GM23338 (cell line): ENCODE data around the gene HRH2. TPM values are rescaled to one million over a fixed set of nuclear protein-coding genes. Genes with fewer than 3 reads are reported as not detected.

Experiments
- ATAC-seq: fragments of 200-7000 bp; cut with Tn5 transposase; 3 replicates; pipeline ENCODE4 v1.9.1; 2020
- DNase-seq: peaks from one replicate; pipeline ENCODE4 v3.0.0-alpha.2; 2015; ENCODE audit warnings: low spot score
- H2AFZ ChIP-seq: fragments of 200-600 bp; sonication (generic); 2 replicates; pipeline ENCODE4 v1.8.0; 2016; ENCODE audit warnings: antibody characterized with exemption, mild to moderate bottlenecking, moderate library complexity
- H3F3A ChIP-seq: fragments of 200-600 bp; sonication (generic); replicated peaks from 2 replicates; pipeline ENCODE4 v1.8.0; 2017; ENCODE audit warnings: antibody characterized with exemption, mixed run types, low read depth
- H3K27ac ChIP-seq: fragments of 200-600 bp; sonication (generic); 2 replicates; pipeline ENCODE4 v1.6.1; 2016; ENCODE audit warnings: low read depth
- H3K27me3 ChIP-seq: fragments of 200-600 bp; sonication (generic); 2 replicates; pipeline ENCODE4 v1.8.0; 2016; ENCODE audit warnings: mild to moderate bottlenecking, mixed run types, moderate library complexity; ENCODE audit not compliant: insufficient read depth
- H3K36me3 ChIP-seq: fragments of 200-600 bp; sonication (generic); 2 replicates; pipeline ENCODE4 v1.8.0; 2016; ENCODE audit warnings: mild to moderate bottlenecking; ENCODE audit not compliant: insufficient read depth
- H3K4me1 ChIP-seq: fragments of 200-600 bp; sonication (generic); 2 replicates; pipeline ENCODE4 v1.8.0; 2016; ENCODE audit warnings: mild to moderate bottlenecking, moderate library complexity; ENCODE audit not compliant: insufficient read depth
- H3K4me2 ChIP-seq: fragments of 200-600 bp; sonication (generic); 2 replicates; pipeline ENCODE4 v1.7.1; 2017; ENCODE audit warnings: mixed run types
- H3K4me3 ChIP-seq: fragments of 200-600 bp; sonication (generic); 2 replicates; pipeline ENCODE4 v1.6.1; 2016; ENCODE audit warnings: mixed run types
- H3K79me2 ChIP-seq: fragments of 200-600 bp; sonication (generic); replicated peaks from 2 replicates; pipeline ENCODE4 v1.8.0; 2017; ENCODE audit warnings: mild to moderate bottlenecking; ENCODE audit not compliant: insufficient read depth
- H3K9me2 ChIP-seq: fragments of 200-600 bp; sonication (generic); 2 replicates; pipeline ENCODE4 v1.8.0; 2017; ENCODE audit not compliant: insufficient read depth
- H4K20me1 ChIP-seq: fragments of 200-600 bp; sonication (generic); replicated peaks from 2 replicates; pipeline ENCODE4 v1.8.0; 2017; ENCODE audit warnings: mild to moderate bottlenecking; ENCODE audit not compliant: insufficient read depth
- H3K27ac Mint-ChIP-seq: 2 replicates; pipeline ENCODE4 v1.8.0; 2020; ENCODE audit warnings: inconsistent platforms, mild to moderate bottlenecking, moderate library complexity, mixed read lengths
- H3K27me3 Mint-ChIP-seq: 3 replicates; pipeline ENCODE4 v1.8.0; 2022; ENCODE audit warnings: low read depth, mild to moderate bottlenecking, moderate library complexity, mixed read lengths, inconsistent platforms; ENCODE audit not compliant: insufficient read depth, poor library complexity
- H3K36me3 Mint-ChIP-seq: 3 replicates; pipeline ENCODE4 v1.8.0; 2021; ENCODE audit warnings: low read depth, mild to moderate bottlenecking, inconsistent platforms, moderate library complexity, mixed read lengths
- H3K4me1 Mint-ChIP-seq: 3 replicates; pipeline ENCODE4 v1.8.0; 2020; ENCODE audit warnings: mild to moderate bottlenecking, inconsistent platforms, mixed read lengths
- H3K4me3 Mint-ChIP-seq: 3 replicates; pipeline ENCODE4 v1.8.0; 2021; ENCODE audit warnings: moderate library complexity, mild to moderate bottlenecking, inconsistent platforms, mixed read lengths
- H3K9me3 Mint-ChIP-seq: 3 replicates; pipeline ENCODE4 v1.8.0; 2020; ENCODE audit warnings: moderate library complexity, mild to moderate bottlenecking, inconsistent platforms, mixed read lengths
- JUNB ChIP-seq: IDR thresholded peaks from one replicate; pipeline ENCODE4 v1.6.1; 2016; ENCODE audit warnings: antibody characterized with exemption; ENCODE audit not compliant: unreplicated experiment
- ZNF114 ChIP-seq: fragments of 250-450 bp; sonication (Bioruptor Pico); IDR thresholded peaks from 2 replicates; pipeline ENCODE4 v1.5.0; 2020; ENCODE audit warnings: mild to moderate bottlenecking, moderate library complexity
- ZNF331 ChIP-seq: fragments of 250-450 bp; sonication (Bioruptor Pico); IDR thresholded peaks from 2 replicates; pipeline ENCODE4 v1.5.0; 2020; ENCODE audit warnings: low read depth, mild to moderate bottlenecking, moderate library complexity
- polyA plus RNA-seq: library from polyadenylated mRNA; unstranded; fragments of >200 nt; fragmentation: Nextera tagmentation; extraction: Ambion mirVana; gene quantifications from 2 replicates; pipeline ENCODE4 v1.2.1, GENCODE V29; 2016
- total RNA-seq: library from RNA; depleted of rRNA; stranded (reverse); fragments of >200 nt; shearing (Covaris generic); gene quantifications from 2 replicates; pipeline ENCODE4 v1.2.3, GENCODE V29; 2014
- TF ChIP-seq, protein P1 (sequence below): IDR thresholded peaks from one replicate; pipeline ENCODE4 v1.6.1; 2018; ENCODE audit warnings: antibody characterized with exemption; ENCODE audit not compliant: unreplicated experiment
- TF ChIP-seq, protein P2 (sequence below), 2 experiments: fragments of 200-600 bp in 1 of 2; sonication (generic) in 1 of 2; conservative IDR thresholded peaks; 2 replicates each; pipeline versions ENCODE4 v1.5.1 to v1.6.1; 2016 to 2017; ENCODE audit warnings: antibody characterized with exemption in 2 of 2, low read depth in 2 of 2, mild to moderate bottlenecking in 2 of 2, moderate library complexity in 1 of 2
- TF ChIP-seq, protein P3 (sequence below): IDR thresholded peaks from 2 replicates; pipeline ENCODE4 v1.6.1; 2016; ENCODE audit warnings: antibody characterized with exemption
- TF ChIP-seq, protein P4 (sequence below): fragments of 250-450 bp; sonication (Bioruptor Pico); IDR thresholded peaks from 2 replicates; pipeline ENCODE4 v1.5.0; 2020; ENCODE audit warnings: mild to moderate bottlenecking, moderate library complexity

Gene HRH2
- total and polyA plus RNA-seq, 2 experiments from 2014 or later = 6.8 to 7.0 TPM

DNA sequence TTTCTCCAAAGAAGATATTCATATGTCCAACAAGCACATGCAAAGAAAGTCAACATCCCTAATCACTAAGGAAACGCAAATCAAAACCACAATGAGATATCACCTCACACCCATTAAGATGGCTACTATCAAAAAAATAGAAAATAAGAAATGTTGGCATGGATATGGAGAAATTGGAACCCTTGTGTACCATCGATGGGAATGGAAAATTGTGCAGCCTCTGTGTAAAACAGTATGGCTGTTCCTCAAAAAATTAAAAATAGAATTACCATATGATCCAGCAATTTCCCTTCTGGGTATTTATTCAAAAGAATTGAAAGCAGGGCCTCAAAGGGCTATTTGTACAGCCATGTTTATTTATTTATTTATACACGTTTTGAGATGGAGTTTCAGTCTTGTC lies 43.0 kb upstream of the HRH2 start (continued):
- TF ChIP-seq, protein P1, sequence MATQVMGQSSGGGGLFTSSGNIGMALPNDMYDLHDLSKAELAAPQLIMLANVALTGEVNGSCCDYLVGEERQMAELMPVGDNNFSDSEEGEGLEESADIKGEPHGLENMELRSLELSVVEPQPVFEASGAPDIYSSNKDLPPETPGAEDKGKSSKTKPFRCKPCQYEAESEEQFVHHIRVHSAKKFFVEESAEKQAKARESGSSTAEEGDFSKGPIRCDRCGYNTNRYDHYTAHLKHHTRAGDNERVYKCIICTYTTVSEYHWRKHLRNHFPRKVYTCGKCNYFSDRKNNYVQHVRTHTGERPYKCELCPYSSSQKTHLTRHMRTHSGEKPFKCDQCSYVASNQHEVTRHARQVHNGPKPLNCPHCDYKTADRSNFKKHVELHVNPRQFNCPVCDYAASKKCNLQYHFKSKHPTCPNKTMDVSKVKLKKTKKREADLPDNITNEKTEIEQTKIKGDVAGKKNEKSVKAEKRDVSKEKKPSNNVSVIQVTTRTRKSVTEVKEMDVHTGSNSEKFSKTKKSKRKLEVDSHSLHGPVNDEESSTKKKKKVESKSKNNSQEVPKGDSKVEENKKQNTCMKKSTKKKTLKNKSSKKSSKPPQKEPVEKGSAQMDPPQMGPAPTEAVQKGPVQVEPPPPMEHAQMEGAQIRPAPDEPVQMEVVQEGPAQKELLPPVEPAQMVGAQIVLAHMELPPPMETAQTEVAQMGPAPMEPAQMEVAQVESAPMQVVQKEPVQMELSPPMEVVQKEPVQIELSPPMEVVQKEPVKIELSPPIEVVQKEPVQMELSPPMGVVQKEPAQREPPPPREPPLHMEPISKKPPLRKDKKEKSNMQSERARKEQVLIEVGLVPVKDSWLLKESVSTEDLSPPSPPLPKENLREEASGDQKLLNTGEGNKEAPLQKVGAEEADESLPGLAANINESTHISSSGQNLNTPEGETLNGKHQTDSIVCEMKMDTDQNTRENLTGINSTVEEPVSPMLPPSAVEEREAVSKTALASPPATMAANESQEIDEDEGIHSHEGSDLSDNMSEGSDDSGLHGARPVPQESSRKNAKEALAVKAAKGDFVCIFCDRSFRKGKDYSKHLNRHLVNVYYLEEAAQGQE = no peak
- TF ChIP-seq, protein P2, sequence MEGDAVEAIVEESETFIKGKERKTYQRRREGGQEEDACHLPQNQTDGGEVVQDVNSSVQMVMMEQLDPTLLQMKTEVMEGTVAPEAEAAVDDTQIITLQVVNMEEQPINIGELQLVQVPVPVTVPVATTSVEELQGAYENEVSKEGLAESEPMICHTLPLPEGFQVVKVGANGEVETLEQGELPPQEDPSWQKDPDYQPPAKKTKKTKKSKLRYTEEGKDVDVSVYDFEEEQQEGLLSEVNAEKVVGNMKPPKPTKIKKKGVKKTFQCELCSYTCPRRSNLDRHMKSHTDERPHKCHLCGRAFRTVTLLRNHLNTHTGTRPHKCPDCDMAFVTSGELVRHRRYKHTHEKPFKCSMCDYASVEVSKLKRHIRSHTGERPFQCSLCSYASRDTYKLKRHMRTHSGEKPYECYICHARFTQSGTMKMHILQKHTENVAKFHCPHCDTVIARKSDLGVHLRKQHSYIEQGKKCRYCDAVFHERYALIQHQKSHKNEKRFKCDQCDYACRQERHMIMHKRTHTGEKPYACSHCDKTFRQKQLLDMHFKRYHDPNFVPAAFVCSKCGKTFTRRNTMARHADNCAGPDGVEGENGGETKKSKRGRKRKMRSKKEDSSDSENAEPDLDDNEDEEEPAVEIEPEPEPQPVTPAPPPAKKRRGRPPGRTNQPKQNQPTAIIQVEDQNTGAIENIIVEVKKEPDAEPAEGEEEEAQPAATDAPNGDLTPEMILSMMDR (conservative IDR thresholded peaks at IDR 0.05; ENCODE audit: low read depth in 2 of 2) = no peak
- TF ChIP-seq ZNF331 (CRISPR knock-in tag) = no peak
- TF ChIP-seq, protein P3, sequence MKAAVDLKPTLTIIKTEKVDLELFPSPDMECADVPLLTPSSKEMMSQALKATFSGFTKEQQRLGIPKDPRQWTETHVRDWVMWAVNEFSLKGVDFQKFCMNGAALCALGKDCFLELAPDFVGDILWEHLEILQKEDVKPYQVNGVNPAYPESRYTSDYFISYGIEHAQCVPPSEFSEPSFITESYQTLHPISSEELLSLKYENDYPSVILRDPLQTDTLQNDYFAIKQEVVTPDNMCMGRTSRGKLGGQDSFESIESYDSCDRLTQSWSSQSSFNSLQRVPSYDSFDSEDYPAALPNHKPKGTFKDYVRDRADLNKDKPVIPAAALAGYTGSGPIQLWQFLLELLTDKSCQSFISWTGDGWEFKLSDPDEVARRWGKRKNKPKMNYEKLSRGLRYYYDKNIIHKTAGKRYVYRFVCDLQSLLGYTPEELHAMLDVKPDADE = no peak

DNA sequence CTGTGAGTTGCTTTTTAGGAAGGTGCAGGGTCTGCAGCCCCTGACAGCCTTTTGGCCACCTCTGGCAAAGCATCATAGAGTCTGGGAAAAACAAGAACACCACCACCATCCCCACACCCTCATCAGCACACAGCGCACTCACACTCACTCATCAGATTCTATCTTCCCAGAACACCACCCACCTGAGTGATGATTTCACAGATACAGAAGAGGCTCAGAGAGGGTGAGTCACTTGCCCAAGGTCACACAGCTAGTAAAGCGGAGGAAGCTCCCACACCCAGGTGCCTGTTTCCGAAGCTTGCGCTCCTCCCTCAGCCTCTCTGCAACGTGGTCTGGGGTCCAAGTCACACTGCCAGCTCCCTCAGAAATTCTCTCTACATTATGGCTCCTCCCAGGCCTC lies 41.8 kb upstream of the HRH2 start:
- no peak overlapping the region for H3K4me3 ChIP-seq
- no peak overlapping the region for H2AFZ ChIP-seq
- peaks cover 8% of the 10 kb centered on the region; the same call in 1 of the 2 replicates for H3K4me1 ChIP-seq
- H3K27ac ChIP-seq = no peak overlapping the region
- H3K36me3 Mint-ChIP-seq = peaks cover 1% of the 10 kb centered on the region; the same call in 2 of the 3 replicates
- H3K9me2 ChIP-seq = peaks cover 15% of the 10 kb centered on the region
- ATAC-seq = no peak
- H3K4me3 Mint-ChIP-seq = no peak overlapping the region
- H3K27me3 Mint-ChIP-seq = peaks cover 8% of the 10 kb centered on the region
- H3K27me3 ChIP-seq = no peaks in the 10 kb centered on the region
- no peaks in the 10 kb centered on the region for H3K79me2 ChIP-seq
- no peaks in the 10 kb centered on the region for H4K20me1 ChIP-seq
- H3K36me3 ChIP-seq = no peaks in the 10 kb centered on the region
- peaks cover 11% of the 10 kb centered on the region for H3K4me1 Mint-ChIP-seq
- H3K27ac Mint-ChIP-seq = no peak overlapping the region
- H3K4me2 ChIP-seq = no peak overlapping the region
- H3F3A ChIP-seq = 0 out of 2 replicates have a peak, but pooled peaks cover 5% of the 10 kb centered on the region
- DNase-seq = no peak
- peaks cover 1% of the 10 kb centered on the region; the same call in 2 of the 3 replicates for H3K9me3 Mint-ChIP-seq
- TF ChIP-seq, protein P3 = no peak
- TF ChIP-seq JUNB (no peak), ZNF331 (CRISPR knock-in tag) (no peak), ZNF114 (CRISPR knock-in tag) (no peak)
- TF ChIP-seq, protein P4, sequence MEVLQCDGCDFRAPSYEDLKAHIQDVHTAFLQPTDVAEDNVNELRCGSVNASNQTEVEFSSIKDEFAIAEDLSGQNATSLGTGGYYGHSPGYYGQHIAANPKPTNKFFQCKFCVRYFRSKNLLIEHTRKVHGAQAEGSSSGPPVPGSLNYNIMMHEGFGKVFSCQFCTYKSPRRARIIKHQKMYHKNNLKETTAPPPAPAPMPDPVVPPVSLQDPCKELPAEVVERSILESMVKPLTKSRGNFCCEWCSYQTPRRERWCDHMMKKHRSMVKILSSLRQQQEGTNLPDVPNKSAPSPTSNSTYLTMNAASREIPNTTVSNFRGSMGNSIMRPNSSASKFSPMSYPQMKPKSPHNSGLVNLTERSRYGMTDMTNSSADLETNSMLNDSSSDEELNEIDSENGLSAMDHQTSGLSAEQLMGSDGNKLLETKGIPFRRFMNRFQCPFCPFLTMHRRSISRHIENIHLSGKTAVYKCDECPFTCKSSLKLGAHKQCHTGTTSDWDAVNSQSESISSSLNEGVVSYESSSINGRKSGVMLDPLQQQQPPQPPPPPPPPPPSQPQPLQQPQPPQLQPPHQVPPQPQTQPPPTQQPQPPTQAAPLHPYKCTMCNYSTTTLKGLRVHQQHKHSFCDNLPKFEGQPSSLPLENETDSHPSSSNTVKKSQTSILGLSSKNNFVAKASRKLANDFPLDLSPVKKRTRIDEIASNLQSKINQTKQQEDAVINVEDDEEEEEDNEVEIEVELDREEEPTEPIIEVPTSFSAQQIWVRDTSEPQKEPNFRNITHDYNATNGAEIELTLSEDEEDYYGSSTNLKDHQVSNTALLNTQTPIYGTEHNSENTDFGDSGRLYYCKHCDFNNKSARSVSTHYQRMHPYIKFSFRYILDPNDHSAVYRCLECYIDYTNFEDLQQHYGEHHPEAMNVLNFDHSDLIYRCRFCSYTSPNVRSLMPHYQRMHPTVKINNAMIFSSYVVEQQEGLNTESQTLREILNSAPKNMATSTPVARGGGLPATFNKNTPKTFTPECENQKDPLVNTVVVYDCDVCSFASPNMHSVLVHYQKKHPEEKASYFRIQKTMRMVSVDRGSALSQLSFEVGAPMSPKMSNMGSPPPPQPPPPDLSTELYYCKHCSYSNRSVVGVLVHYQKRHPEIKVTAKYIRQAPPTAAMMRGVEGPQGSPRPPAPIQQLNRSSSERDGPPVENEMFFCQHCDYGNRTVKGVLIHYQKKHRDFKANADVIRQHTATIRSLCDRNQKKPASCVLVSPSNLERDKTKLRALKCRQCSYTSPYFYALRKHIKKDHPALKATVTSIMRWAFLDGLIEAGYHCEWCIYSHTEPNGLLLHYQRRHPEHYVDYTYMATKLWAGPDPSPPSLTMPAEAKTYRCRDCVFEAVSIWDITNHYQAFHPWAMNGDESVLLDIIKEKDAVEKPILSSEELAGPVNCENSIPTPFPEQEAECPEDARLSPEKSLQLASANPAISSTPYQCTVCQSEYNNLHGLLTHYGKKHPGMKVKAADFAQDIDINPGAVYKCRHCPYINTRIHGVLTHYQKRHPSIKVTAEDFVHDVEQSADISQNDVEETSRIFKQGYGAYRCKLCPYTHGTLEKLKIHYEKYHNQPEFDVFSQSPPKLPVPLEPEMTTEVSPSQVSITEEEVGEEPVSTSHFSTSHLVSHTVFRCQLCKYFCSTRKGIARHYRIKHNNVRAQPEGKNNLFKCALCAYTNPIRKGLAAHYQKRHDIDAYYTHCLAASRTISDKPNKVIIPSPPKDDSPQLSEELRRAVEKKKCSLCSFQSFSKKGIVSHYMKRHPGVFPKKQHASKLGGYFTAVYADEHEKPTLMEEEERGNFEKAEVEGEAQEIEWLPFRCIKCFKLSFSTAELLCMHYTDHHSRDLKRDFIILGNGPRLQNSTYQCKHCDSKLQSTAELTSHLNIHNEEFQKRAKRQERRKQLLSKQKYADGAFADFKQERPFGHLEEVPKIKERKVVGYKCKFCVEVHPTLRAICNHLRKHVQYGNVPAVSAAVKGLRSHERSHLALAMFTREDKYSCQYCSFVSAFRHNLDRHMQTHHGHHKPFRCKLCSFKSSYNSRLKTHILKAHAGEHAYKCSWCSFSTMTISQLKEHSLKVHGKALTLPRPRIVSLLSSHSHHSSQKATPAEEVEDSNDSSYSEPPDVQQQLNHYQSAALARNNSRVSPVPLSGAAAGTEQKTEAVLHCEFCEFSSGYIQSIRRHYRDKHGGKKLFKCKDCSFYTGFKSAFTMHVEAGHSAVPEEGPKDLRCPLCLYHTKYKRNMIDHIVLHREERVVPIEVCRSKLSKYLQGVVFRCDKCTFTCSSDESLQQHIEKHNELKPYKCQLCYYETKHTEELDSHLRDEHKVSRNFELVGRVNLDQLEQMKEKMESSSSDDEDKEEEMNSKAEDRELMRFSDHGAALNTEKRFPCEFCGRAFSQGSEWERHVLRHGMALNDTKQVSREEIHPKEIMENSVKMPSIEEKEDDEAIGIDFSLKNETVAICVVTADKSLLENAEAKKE (CRISPR knock-in tag) = no peak
- TF ChIP-seq, protein P2 (conservative IDR thresholded peaks at IDR 0.05; ENCODE audit: low read depth in 2 of 2) = no peak
